GM21737 (cell line): Measurements from ENCODE around the gene OVOL3.

Source experiments
- ATAC-seq: cut with Tn5 transposase; IDR thresholded peaks from one replicate; pipeline ENCODE4 v1.9.1; 2021; ENCODE audit warnings: mild to moderate bottlenecking, moderate library complexity; ENCODE audit not compliant: unreplicated experiment

Gene OVOL3

GRCh38 chr19:36160821-36161596, 50.1 kb downstream of the OVOL3 start:
- no peak for ATAC-seq
